Measurements from ENCODE around the gene DSCAM. TPM values are rescaled to one million over a fixed set of nuclear protein-coding genes. Genes with fewer than 3 reads are reported as not detected.

The DSCAM gene
- total RNA-seq, 1 donor from 2014 or later, result 4.4 TPM

DNA sequence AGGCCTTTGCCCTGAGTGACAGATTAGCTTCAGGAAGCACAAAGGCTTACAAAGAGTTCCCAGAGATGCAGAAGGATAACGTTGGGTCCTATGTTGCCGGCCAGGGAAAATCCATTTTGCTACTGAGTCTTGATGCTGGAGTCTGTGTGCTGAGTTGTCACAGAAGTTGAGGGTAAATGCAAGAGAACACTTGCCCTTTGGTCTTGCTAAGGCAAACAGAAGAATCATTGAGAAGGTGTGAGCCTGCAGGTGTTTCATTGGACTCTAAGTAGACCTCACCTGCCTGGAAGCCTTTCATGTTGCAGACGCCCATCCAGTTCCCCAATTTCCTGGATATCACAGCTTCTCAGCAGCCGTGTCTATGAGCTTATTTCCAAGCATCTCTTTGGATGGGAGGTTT, 874.5 kb downstream of the DSCAM start:
- Mint-ChIP-seq H3K27ac (ENCODE audit: unreplicated experiment) (no peak overlapping the region), H3K36me3 (ENCODE audit: unreplicated experiment) (no peaks in the 10 kb centered on the region), H3K4me1 (ENCODE audit: low read depth, unreplicated experiment) (no peaks in the 10 kb centered on the region), H3K9me3 (ENCODE audit: unreplicated experiment) (peaks cover 5% of the 10 kb centered on the region), H3K27me3 (ENCODE audit: unreplicated experiment) (no peaks in the 10 kb centered on the region), H3K4me3 (ENCODE audit: unreplicated experiment) (no peak overlapping the region)
- TF ChIP-seq, protein P1, sequence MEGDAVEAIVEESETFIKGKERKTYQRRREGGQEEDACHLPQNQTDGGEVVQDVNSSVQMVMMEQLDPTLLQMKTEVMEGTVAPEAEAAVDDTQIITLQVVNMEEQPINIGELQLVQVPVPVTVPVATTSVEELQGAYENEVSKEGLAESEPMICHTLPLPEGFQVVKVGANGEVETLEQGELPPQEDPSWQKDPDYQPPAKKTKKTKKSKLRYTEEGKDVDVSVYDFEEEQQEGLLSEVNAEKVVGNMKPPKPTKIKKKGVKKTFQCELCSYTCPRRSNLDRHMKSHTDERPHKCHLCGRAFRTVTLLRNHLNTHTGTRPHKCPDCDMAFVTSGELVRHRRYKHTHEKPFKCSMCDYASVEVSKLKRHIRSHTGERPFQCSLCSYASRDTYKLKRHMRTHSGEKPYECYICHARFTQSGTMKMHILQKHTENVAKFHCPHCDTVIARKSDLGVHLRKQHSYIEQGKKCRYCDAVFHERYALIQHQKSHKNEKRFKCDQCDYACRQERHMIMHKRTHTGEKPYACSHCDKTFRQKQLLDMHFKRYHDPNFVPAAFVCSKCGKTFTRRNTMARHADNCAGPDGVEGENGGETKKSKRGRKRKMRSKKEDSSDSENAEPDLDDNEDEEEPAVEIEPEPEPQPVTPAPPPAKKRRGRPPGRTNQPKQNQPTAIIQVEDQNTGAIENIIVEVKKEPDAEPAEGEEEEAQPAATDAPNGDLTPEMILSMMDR (IDR thresholded peaks at IDR 0.05; ENCODE audit: partially characterized antibody, unreplicated experiment), result no peak
- no peak for DNase-seq

DNA sequence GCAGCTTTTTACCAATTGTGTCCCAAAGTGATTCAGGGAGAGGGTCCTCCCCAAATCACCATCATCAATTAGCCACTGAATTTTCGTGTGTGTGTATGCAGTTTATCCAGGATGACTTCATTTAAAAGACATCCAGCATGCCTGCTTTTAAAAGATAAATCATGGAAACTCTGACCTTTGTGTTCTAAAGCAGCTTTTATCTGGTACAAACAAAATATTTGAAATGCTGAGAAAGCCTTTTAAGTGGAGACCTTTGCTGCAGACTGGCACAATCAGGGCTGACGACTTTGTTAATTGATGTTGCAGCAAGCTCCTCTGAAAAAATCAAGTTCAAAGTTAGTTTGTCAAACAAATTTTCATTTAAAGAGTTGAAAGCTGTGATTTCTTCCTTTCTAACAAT, 875.0 kb downstream of the DSCAM start:
- TF ChIP-seq, protein P1 (IDR thresholded peaks at IDR 0.05; ENCODE audit: partially characterized antibody, unreplicated experiment), result no peak
- Mint-ChIP-seq H3K4me1 (ENCODE audit: low read depth, unreplicated experiment) (no peaks in the 10 kb centered on the region), H3K27ac (ENCODE audit: unreplicated experiment) (no peak overlapping the region), H3K9me3 (ENCODE audit: unreplicated experiment) (peaks cover 5% of the 10 kb centered on the region), H3K4me3 (ENCODE audit: unreplicated experiment) (no peak overlapping the region), H3K27me3 (ENCODE audit: unreplicated experiment) (no peaks in the 10 kb centered on the region), H3K36me3 (ENCODE audit: unreplicated experiment) (no peaks in the 10 kb centered on the region)
- DNase-seq, result no peak

DNA sequence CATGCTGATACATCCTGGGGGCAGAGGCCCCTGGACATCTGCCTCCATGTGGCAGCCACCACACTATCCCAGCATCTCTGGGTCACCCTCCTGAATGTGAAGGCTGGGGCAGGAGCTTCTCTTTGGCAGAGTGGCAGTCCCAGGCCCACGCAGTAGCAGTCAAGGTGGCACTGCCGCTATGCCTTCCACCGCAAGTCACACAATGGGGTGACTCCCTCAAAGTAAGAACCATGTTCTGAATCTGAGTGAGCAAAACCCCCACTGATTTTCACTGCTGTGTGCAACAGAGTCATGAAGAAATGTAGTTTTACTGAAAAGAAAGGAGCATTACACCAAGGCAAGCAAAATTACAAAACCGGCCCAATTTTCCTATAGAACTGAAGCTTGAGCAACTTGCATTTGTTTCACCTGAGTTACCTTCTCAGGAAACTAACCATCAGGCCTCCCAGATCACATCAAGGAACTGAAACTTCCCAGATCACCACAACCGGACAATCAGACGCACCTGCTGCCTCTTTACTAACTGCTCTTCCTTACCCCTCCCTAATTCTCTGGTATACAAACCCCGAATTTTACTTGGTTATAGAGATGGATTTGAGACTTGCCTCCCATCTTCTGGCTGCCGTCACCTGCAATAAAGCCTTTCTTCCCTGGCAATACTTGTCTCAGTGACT, 877.1 kb downstream of the DSCAM start:
- H3K27ac Mint-ChIP-seq (ENCODE audit: unreplicated experiment), result no peak overlapping the region
- no peaks in the 10 kb centered on the region for H3K27me3 Mint-ChIP-seq (ENCODE audit: unreplicated experiment)
- H3K36me3 Mint-ChIP-seq (ENCODE audit: unreplicated experiment), result no peaks in the 10 kb centered on the region
- no peaks in the 10 kb centered on the region for H3K4me1 Mint-ChIP-seq (ENCODE audit: low read depth, unreplicated experiment)
- H3K4me3 Mint-ChIP-seq (ENCODE audit: unreplicated experiment), result no peak overlapping the region
- H3K9me3 Mint-ChIP-seq (ENCODE audit: unreplicated experiment), result no peaks in the 10 kb centered on the region
- no peak for DNase-seq
- TF ChIP-seq, protein P1 (IDR thresholded peaks at IDR 0.05; ENCODE audit: partially characterized antibody, unreplicated experiment), result no peak

DNA sequence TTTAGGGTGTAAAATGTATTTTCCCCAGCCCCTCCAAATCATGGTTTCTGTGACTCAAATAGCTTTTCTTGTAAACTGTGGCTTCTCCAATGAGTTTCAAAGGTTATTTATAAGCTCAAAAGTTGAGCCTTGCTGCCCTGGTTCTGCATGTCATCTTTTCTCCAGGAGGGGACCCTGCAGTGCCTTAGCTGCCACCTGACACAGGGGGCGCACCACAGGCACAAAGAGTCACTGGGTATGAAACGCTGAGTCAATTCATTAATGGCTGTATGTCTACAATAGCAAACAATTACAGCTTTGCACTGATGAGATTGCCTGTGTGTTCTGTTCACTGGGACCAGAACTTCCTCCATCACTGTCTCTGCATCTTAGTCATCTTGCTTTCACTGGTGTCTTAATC, 878.9 kb downstream of the DSCAM start:
- Mint-ChIP-seq H3K4me1 (ENCODE audit: low read depth, unreplicated experiment) (no peaks in the 10 kb centered on the region), H3K36me3 (ENCODE audit: unreplicated experiment) (peaks cover 1% of the 10 kb centered on the region), H3K27me3 (ENCODE audit: unreplicated experiment) (no peaks in the 10 kb centered on the region), H3K27ac (ENCODE audit: unreplicated experiment) (no peak overlapping the region), H3K4me3 (ENCODE audit: unreplicated experiment) (no peak overlapping the region), H3K9me3 (ENCODE audit: unreplicated experiment) (no peaks in the 10 kb centered on the region)
- DNase-seq, result no peak
- TF ChIP-seq, protein P1 (IDR thresholded peaks at IDR 0.05; ENCODE audit: partially characterized antibody, unreplicated experiment), result no peak

DNA sequence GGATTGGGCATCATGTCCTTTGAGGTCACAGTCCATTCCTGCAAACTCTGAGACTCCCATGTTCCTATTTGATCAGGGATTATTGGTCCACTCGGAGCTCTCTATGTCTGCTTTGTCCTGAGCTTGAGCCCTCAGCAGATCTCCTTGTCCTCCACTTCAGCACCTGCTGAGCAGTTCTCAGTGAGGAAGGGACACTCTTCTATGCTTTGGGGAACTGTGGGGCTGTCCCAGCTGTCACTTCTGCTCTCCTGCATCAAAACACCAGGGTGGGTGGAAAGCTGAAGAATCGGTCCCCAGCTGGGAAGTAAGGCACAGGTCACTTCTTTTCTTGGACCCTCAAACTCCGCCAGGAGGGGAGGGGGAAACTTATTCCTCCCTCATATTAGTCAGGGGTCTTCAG, 880.2 kb downstream of the DSCAM start:
- TF ChIP-seq, protein P1 (IDR thresholded peaks at IDR 0.05; ENCODE audit: partially characterized antibody, unreplicated experiment), result no peak
- Mint-ChIP-seq H3K27ac (ENCODE audit: unreplicated experiment) (no peak overlapping the region), H3K36me3 (ENCODE audit: unreplicated experiment) (peaks cover 5% of the 10 kb centered on the region), H3K27me3 (ENCODE audit: unreplicated experiment) (no peaks in the 10 kb centered on the region), H3K9me3 (ENCODE audit: unreplicated experiment) (no peaks in the 10 kb centered on the region), H3K4me3 (ENCODE audit: unreplicated experiment) (no peak overlapping the region), H3K4me1 (ENCODE audit: low read depth, unreplicated experiment) (no peaks in the 10 kb centered on the region)
- no peak for DNase-seq
